ENCODE results near the gene STK32A.

STK32A gene

GRCh38 chr5:147259837-147260236, 25.0 kb downstream of the STK32A start:
- DNase-seq (ENCODE audit: low read depth in 2 of 2), result no peak

- no peak for DNase-seq (ENCODE audit: low read depth in 2 of 2)
Observed at GRCh38 chr5:147267082-147267832, 32.4 kb downstream of the STK32A start.

DNA sequence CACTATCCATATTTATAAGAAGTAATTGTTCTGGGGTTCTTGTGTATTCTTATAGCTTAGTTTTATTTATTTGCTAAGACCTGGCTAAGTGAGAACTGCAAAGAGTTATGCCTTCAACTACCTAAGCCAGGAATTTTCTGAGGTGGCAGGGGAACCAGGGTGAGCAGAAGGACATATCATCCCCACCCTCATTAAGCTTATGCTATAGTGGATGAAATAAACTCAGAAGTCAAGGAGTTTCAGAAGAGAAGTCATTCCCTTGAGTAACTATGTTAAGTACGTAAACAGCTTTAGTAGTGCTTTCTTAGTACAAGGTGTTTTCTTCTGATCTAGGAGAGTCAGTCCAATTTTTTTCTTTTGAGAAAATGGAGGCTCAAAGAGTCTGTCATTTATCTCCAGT, 41.7 kb downstream of the STK32A start:
- no peak for DNase-seq (ENCODE audit: low read depth in 2 of 2)

DNA sequence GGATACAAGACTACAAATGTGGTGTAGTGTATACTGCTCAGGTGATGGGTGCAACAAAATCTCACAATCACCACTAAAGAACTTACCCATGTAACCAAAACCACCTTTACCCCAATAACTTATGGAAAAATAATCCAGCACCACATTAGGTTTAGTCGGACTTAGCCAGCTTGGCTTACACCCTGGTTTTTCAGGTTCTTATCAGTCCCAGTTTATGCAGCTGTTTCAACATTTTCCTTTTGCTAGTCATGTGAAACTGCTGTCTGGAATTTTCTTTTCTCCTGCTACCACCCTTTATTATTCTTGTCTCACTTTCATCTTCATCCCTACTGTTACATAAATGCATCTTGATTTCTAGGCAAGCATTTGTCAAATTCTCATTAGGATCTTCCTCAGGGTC, 51.5 kb downstream of the STK32A start:
- no peak for DNase-seq (ENCODE audit: low read depth in 2 of 2)

DNA sequence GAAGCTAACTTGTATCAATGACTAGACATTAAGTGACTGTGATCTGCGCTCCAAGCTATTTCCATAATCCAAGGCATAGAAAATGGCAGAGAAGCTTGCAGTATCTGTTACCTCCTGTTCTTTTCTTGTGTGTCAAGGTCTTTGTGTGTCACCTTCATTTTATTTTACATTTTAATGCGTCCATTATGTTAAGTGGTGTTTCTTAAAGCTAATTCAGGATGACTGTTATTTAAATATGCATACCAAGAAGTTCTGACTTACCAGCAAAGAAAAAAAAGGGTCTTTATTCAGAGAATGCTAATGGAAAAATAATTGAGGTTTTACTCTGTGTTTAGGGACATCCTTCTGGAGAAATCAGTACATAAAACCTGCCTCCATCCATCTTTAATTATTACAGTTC, 52.3 kb downstream of the STK32A start:
- DNase-seq (ENCODE audit: low read depth in 2 of 2), result no peak

GRCh38 chr5:147290261-147290660, 55.4 kb downstream of the STK32A start:
- DNase-seq (ENCODE audit: low read depth in 2 of 2), result no peak

DNA sequence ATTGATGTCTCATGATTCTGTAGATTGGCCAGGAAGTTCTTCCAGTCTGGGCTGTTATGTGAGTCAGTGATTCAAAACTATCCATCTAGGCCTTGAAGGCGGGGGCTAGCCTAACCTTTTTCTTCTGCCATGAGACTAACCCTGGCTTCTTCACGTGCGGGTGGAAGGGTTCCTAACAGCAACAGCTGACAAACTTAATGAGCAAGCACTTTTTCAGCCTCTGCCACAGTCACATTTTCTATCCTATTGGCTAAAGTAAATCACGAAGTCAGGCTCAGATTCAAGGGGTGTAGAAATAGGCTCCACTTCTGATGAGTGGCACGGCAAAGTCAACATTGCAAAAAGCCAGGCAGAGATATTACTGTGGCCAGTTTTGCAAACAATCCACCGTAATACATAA, 68.4 kb downstream of the STK32A start:
- DNase-seq (ENCODE audit: low read depth in 2 of 2), result no peak

DNA sequence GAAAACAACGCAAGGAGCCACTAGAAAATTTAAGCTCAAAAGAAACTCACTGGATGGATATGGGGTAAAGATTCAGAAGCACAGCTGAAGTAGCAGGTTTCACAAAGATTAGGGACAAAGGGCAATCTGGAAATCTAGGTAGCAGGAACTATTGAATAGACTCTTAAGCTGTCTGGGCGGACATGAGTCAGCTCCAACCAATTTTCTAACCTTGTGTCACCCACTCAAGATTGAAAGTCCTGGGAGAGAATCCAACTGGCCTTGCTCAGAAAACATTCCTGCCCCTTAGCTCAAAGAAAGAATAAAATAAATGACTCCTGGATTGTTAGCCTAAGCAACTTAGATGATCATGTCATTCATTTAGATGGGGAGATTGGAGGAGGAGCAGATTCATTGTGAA, 69.2 kb downstream of the STK32A start:
- DNase-seq (ENCODE audit: low read depth in 2 of 2), result no peak

- DNase-seq (ENCODE audit: low read depth in 2 of 2), result no peak
Observed at GRCh38 chr5:147305147-147305546, 70.3 kb downstream of the STK32A start.

- DNase-seq (ENCODE audit: low read depth in 2 of 2), result no peak
Observed at GRCh38 chr5:147306351-147306750, 71.5 kb downstream of the STK32A start.

GRCh38 chr5:147307170-147307569, 72.3 kb downstream of the STK32A start:
- no peak for DNase-seq (ENCODE audit: low read depth in 2 of 2)

GRCh38 chr5:147309621-147310020, 74.8 kb downstream of the STK32A start:
- DNase-seq (ENCODE audit: low read depth in 2 of 2), result no peak

GRCh38 chr5:147310059-147310704, 75.4 kb downstream of the STK32A start:
- no peak for DNase-seq (ENCODE audit: low read depth in 2 of 2)

GRCh38 chr5:147317978-147318684, 83.3 kb downstream of the STK32A start:
- no peak for DNase-seq (ENCODE audit: low read depth in 2 of 2)

- no peak for DNase-seq (ENCODE audit: low read depth in 2 of 2)
Observed at GRCh38 chr5:147321569-147321968, 86.7 kb downstream of the STK32A start.

- no peak for DNase-seq (ENCODE audit: low read depth in 2 of 2)
Observed at GRCh38 chr5:147327421-147327820, 92.6 kb downstream of the STK32A start.

DNA sequence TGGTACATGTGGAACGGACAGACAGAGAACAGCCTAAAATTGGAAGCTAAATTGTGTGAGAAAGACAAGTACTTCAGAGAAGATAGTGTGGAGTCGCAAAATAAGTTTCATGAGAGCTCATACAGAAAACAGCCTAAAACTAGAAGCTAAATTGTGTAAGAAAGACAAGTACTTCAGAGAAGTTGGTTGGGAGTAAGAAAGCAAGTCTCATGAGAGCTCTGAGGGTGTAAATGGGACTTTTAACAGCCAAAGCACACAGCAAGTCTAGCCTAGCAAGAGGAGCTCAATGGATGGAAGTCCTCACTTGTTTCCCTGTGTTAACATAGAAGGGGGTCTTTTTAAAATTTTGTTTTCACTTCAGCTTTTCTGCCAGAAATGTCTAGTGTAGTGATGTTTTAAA, 93.1 kb downstream of the STK32A start:
- DNase-seq (ENCODE audit: low read depth in 2 of 2), result no peak

GRCh38 chr5:147332658-147333057, 97.8 kb downstream of the STK32A start:
- no peak for DNase-seq (ENCODE audit: low read depth in 2 of 2)

DNA sequence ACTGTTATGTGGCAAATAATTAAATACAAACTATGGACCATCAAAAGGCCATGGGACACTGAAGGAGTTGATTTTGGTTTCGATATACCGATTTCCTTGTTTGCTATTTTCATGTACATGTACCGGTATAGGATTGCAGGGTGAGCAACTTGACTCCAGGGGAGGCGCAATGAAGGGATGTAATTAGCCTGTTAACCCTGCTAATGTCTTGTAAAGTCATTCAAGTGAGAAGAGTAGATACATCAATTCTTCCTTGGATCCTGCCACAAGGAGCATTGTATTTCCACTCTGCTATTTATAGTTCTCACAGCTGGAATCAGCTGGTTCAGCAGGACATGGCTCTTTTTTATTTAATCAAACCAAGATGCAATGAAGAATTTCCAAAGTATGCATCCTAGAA, 102.0 kb downstream of the STK32A start:
- DNase-seq (ENCODE audit: low read depth in 2 of 2), result no peak

DNA sequence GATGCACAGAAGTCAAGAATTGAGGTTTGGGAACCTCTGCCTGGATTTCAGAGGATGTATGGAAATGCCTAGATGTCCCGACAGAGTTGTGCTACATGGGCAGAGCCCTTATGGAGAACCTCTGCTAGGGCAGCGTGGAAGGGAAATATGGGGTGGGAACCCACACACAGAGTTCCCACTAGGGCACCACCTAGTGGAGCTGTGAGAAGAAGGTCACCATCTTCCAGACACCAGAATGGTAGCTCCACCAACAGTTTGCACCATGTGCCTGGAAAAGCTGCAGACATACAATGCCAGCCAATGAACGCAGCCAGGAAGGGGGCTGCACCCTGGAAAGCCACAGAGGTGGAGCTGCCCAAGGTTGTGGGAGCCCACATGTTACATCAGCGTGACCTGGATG, 104.5 kb downstream of the STK32A start:
- DNase-seq (ENCODE audit: low read depth in 2 of 2), result no peak

GRCh38 chr5:147340941-147341340, 106.1 kb downstream of the STK32A start:
- no peak for DNase-seq (ENCODE audit: low read depth in 2 of 2)

GRCh38 chr5:147341345-147341744, 106.5 kb downstream of the STK32A start:
- DNase-seq (ENCODE audit: low read depth in 2 of 2), result no peak

GRCh38 chr5:147344861-147345260, 110.0 kb downstream of the STK32A start:
- DNase-seq (ENCODE audit: low read depth in 2 of 2), result no peak
